Ureter (tissue), 1 donor: ENCODE measurements around the gene HAPSTR1. TPM values are rescaled to one million over a fixed set of nuclear protein-coding genes. Genes with fewer than 3 reads are reported as not detected.
A peak's percentile ranks its signal among the peaks of the same experiment; 100 is the strongest.
"Not testable (repeated sequence)": the region's sequence is repeated elsewhere in the genome, so short reads cannot be mapped to it uniquely, and the experiment has no call there.

ENCODE experiments used
- DNase-seq: peaks from one replicate; pipeline ENCODE4 v3.0.0-alpha.2; 2020; ENCODE audit warnings: low spot score
- total RNA-seq: library from RNA; stranded (reverse); gene quantifications from one replicate; pipeline ENCODE4 v1.2.4, GENCODE V29; 2023
- donor health status: DM: yes; HTN: yes; CAD: no.

The HAPSTR1 gene
- total RNA-seq, 1 donor from 2014 or later = 81.1 TPM

DNA sequence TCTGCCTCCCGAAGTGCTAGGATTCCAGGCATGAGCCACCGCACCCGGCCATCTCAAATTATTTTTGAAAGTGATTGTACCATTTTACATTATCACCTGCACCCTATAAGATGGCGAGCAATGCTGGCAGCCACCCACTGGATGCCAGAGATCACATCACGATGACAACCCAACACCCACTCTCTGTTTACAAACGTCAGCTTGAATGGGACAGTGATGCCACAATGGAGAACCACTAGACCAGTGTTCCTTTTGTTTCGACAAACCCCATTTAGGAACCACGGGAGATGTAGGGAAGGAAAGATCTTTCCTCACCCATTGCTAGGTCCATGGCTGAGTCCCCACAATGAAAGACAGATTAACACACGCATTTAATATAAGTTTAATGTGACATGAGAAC, 20.1 kb upstream of the HAPSTR1 start:
- DNase-seq = no peak

DNA sequence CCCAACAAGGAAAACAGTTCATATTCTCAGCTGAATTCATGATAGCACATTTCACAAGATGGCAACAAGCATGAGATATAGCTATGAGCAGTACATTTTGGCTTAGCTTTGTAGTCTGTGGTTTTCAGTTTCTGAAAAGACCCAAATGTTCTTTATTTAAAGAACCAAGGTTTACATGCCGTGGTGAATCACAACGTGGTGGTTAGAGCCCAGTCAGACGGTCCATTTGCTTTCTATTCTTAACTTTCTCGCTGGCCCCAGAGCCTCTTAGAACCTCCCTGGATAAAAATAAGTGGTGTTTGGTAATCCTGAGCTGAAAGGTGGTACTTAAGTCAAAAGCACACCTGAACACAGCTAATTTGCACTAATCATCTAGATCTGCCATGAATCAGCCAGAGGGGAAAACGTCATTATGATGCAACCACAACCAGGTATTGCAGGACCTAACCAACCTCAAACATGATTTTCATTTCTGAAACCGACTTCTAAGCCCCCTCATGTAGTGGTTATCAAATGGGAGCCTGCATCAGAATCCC, 18.6 kb upstream of the HAPSTR1 start:
- no peak for DNase-seq

DNA sequence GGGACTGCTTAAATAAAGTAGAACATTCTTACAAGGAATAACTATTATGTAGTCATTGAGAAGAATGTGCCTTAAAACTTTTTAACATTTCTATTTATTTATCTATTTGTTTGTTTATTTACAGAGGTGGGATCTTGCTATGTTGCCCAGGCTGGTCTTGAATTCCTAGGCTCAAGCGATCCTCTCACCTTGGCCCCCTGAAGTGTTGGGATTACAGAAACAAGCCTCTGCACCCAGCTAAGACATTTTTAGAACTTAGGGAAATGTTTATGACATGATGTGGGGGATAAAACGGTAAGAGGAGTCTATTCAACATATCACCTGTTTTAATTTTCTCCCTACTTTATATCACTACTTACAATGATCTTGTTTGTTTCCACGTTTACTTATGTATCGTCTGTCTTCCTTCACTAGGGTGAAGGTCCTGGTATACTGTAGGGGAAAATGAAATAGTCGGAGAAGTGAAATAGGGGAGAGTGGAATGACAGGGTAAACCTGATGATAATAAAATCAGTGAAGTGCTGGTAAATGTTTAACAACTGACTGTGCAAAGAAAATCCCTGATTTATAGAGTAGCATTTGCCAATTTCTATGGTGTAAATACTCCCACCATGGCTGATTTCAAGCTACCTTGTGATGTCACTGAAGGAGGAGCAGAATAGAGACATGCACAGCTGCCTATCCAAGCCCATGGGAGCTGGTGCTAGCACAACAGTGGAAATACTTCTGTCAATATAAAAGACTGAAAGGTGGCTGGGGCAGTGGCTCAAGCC, 16.0 kb upstream of the HAPSTR1 start:
- no peak for DNase-seq

DNA sequence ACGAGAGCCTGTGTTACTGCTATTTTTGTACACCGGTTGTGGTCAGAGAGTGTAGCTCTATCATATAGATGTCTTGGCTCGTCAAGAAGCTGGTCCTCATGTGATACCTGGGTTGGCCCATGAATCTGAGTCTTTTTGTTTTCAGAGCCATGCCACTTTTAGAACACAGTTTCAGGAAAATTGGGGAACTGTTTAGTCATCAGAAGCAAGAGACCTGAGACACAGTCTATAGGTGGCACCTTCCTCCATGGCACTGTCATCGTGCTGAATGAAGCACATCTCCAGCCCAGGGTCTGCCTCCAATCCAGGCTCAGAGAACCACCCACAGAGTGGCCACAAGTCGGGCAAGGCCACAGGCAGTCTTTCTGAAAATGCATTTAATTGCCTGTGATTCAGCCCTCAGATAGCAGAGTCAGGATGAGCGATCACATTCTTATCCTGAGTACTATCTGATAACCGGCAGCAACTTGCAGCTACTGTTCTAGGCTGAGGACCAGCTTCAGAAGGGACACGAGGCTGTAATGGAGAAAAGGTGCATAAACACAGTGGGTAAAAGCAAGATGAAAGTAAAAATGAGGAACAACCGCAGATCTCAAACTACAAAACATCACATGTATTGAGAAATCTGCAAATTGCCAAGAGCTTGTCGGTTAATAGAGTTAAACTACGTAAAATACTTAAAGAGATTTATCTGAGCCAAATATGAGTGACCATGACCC, 14.2 kb upstream of the HAPSTR1 start:
- no peak for DNase-seq

DNA sequence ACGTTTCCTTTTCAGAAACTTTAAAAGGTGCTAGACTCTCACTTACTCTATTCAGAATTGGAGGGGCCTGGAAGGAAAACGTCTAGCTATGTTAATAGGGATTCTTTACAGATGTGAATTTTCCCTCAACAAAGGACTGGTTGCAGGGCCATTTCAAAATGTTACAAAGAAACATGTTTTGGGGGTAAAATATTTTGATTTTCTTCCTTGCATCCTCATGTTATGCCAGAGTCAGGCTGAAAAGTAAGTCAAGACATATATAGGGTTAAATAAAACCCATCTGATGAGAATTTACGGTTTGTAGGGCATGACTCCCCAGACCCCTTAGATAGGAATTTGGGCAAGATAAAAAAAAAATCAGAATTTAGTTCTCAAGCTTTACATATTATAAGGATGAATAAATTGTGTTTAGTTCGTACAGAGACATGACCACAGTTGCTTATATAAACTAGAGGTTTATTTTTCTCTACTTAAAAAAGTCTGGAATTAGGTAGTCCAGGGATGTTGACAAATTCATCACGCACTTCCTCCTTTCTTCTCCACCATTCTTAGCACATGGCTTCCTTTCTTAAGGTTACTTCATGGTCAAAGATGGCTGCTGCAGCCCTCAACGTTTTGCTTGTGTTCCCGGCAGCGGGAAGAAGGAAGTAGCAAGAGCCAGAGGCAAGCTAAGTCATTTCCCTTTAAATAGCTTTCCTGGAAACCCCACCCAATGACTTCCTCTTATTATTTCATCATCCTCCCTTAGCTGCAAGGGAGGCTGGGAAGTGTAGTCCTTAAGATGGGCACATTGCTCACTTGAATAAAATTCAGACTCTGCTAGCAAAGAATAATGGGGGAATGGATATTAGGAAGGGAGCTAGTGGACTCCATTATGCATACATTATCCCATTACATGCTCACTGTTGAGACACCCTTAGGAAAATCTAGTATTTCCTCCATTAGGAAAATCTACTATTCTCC, 12.7 kb upstream of the HAPSTR1 start:
- not testable (repeated sequence) for DNase-seq

DNA sequence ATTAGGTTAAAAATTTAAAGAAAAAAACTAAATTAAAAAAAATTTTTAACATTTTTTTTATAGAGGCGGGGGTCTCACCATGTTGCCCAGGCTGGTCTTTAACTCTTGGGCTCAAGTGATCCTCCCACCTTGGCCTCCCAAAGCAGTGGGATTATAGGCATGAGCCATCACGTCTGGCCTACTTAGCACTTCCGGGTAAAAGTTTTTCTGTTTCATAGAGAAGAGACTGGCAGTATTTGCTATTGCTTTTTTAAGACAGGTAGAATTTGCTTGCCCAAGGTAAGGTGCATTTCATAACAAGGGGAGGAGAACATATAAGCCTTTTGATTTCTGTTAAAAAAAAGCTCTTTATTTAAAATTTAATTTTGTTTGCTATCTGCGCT, 12.0 kb upstream of the HAPSTR1 start:
- DNase-seq = no peak

DNA sequence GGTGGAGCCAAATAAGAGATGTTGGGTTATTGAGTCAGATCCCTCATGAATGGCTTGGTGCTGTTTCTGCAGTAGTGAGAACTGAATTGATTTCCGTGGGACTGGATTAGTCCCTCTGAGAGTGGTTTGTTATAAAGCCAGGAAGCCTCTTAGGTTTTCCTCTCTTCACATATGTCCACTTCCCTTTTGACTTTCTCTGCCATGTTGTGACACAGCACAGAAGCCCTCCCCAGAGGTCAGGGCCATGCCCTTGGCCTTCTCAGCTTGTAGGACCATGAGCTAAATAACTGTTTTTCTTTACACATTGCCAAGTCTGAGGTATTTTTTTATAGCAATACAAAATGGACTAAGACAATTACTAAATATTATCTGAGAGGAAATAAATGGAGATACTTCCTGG, 10.3 kb upstream of the HAPSTR1 start:
- DNase-seq = no peak

DNA sequence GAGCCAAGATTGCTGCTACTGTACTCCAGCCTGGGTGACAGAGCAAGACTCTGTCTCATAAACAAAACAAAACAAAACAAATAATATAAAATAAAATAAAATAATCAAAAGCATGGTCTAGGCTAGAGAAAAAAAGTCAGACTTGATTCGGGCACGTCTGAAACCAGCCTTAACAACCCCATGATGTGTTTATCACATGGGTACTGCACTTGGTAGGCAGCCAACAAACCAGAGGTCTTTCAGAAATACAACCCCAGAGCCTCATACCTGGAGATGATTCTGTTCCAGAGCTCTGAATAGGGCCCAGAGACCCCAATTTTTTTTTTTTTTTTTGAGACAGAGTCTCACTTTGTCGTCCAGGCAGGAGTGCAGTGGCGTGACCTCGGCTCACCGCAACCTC, 9.6 kb upstream of the HAPSTR1 start:
- DNase-seq = no peak

DNA sequence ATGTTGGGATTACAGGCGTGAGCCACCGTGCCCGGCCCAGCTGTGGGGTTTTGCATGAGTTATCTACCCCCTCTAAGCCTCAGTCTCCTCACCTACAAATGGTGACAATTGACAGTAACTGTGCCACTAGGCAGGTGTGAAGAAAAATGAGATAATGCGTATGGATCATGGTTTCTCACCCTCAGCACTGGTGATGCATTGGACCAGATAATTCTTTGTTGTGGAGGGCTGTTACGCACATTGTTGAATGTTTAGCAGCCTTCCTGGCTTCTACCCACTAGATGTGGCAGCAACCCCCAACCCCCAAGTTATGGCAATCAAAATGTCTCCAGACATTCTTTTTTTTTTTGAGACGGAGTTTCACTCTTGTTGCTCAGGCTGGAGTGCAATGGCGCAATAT, 9.0 kb upstream of the HAPSTR1 start:
- no peak for DNase-seq

DNA sequence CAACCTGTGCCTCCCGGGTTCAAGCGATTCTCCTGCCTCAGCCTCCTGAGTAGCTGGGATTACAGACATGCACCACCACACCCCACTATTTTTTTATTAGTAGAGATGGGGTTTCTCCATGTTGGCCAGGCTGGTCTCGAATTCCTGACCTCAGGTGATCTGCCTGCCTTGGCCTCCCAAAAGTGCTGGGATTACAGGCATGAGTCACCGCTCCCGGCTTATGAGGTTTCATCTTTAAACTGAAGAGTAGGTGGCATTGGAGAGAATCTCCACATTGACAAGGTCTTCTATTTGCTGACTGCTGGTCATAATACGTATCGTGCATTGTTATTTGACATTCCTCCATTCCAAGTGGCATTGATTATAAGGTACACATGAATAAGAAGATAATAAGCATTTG, 3.7 kb upstream of the HAPSTR1 start:
- DNase-seq = not testable (repeated sequence)

DNA sequence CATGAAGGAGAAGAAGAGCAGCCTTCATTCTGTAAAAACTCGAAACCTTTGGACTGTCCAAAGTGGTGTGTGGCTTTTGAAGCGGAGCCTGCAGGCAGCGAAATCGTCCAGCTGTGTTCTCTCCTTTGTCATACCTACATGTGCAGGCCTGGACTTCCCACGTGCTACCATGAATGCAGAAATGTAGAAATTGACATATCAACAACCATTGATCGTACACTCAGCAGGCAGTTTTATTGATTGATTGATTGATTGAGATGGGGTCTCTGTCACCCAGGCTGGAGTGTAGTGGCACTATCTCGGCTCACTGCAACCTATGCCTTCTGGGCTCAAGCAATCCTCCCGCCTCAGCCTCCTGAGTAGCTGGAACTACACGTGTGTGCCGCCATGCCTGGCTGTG, 2.6 kb upstream of the HAPSTR1 start:
- DNase-seq = no peak

DNA sequence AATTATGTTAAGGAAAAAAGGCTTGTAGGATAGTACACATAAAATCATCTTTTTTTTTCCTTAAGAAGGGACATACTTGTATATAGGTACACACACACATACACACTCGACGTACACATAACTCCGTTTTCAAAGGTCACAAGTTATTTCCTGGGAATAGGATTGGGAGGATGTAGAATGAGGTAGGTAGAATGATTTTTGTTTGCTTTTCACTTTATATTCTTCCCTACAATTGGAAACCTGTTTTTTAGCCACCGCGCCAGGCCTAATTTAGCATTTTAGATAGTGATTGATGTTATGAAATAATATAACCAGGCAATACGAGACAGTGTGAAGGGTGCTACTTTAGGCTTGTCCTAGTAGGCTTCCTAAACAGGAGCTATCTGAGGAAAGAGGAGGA, 1.8 kb upstream of the HAPSTR1 start:
- DNase-seq = no peak

DNA sequence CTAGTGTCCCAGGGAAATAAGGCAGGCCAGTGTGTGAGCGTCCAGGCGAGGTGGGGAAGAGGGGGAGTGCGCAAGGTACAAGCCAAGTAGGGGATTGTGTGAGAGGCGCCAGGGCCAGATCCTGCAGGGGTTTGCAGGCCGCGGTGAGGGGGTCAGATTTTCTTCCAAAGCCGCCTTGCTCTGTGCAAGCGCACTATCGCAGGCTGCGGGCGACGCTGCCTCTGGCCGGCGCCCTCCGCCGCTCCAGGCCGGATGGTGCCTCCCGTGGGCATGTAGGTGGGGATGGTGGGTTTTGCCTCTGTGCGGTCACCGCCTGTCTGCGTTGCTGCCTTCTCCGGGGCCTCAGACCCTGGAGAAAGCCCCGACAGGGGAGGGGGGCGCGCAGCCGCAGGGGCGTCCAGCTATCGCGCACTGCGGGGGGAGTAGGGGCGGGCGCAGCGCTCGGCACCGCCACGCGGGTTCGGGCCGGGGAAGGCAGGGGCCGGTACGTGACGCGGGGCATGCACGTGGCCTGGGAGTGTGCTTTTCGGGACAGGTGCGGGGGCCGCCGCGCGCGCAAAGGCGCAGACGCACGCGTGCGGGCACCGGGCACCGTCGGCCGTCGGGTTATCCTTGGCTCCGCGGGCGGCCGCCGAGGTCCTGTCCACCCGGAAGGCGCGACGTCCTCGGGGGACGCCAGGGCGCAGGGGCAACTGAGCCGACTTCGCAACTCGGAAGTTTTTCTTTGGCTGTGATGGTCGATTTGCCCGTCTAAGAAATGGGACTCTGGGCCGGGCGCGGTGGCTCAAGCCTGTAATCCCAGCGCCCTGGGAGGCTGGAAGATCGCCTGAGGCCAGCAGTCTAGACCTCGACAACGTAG, 1.1 kb upstream of the HAPSTR1 start:
- DNase-seq = peak; percentile 55

DNA sequence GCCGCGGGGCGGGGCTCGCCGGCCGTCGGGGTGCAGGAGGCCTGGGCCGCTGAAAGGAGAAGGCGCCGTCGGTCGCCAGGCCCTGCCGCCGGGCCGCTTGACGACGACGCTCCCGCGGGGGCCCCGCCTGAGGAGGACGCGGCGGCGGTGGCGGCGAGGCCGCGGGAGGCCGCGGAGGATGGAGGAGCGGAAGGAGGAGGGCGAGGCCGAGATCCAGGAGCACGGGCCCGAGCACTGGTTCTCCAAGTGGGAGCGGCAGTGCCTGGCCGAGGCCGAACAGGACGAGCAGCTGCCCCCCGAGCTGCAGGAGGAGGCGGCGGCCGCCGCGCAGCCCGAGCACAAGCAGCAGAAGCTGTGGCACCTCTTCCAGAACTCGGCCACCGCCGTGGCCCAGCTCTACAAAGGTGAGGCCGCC, 430 bp downstream of the HAPSTR1 start:
- DNase-seq = peak; percentile 52

DNA sequence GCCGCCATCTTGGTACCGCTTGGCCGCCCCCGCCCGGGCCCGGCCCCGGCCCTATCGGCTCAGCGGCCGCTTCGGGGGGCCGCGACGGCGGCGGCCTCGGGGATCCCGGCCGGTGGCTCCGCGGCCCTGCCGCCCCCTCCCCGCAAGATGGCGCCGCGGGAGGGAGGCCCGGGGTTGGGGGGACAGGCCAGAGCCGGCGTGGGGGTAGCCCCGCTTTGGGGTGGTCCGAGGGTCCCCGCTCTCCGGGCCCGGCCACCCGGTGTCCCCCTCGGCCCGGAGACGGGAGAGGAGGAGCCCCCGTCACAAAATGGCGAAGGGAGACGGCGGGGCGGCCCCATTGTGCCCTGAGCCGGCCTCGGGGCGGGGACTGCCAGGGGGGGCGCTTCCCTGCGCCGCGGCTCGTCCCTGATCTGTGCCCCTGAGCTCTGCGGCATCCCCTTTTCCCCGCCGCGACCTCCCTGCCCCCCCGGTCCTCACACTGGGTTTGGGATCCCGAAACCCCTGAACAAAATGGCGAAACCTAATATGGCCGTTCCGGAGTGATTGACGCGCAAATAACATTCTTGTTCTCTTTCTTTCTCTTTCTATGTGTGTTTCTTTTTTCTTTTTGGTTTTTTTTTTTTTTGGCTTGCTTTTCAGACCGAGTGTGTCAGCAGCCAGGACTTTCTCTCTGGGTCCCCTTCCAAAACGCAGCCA, 986 bp downstream of the HAPSTR1 start:
- DNase-seq = peak; percentile 55

DNA sequence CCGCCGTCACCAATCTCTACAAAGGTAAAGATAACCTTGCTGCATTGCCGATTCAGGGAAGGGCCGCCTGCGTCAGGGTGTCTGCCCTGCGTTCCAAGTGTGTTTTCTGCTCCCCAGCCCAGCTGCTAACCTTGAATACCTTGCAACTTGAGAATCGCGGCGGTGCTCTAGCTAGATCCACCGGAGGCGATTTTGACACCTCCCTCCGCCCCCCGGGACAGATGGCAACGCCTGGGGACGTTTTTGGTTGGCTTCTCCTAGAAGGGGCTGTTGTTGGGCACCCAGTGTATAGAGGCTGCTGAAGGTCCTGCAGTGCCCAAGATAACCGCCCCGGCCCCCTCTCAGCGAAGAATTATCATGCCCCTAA, 1.5 kb downstream of the HAPSTR1 start:
- peak; percentile 48 for DNase-seq

DNA sequence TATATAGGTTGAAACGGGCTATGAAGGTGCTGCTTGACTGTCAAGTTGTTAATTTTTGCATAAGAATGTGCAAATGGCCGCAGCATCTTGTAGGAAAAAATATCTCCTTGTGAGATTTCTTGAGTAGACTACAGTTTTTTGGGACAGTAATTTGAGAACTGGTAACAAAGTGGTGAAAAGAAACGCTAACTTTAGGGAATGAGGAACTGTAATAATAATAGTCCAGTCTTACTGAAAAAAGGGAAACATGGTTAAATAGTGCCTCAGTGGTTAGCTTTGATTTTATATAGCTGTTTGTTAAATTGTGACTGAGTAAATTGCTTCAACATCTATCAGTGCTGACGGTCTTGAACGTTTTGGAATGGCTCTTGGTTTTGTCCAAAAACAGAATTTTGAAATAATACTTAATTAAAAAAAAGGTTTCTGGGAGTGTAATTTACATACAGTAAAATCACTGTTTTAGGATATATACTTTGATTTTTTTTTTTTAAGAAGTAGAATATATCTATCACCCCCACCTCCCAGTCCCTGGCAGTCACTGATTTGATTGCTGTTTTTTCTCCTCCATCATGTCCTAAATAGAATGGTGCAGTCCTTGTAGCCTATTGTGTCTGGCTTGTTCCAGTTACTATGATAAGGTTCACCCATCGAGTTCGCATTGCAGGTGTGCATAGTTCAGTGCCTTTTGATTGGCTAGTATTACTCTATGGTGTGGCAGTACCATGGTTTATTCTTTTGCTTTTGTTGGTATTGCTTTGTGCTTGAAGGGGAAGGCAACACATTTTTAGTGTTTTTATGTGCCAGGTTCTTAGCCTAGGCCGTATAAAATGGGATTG, 2.8 kb downstream of the HAPSTR1 start:
- no peak for DNase-seq

DNA sequence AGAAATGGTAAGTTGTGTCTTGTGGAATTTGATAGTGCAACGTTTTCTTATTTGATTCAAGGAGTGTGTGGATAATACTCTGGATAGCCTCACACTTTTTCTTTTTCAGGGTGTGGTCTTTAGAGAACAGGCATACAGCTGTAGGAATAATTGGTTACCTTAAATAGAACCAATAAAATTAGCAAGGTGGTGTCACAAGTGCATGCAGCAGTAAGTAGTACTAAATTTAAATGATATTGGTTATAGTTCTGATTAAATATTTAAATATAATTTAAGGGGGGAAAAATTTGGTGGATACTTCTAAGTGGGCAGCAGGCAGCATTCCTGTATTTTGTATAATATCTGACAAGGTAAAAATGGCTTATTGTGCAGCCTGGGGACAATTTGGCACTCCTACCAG, 3.7 kb downstream of the HAPSTR1 start:
- no peak for DNase-seq

DNA sequence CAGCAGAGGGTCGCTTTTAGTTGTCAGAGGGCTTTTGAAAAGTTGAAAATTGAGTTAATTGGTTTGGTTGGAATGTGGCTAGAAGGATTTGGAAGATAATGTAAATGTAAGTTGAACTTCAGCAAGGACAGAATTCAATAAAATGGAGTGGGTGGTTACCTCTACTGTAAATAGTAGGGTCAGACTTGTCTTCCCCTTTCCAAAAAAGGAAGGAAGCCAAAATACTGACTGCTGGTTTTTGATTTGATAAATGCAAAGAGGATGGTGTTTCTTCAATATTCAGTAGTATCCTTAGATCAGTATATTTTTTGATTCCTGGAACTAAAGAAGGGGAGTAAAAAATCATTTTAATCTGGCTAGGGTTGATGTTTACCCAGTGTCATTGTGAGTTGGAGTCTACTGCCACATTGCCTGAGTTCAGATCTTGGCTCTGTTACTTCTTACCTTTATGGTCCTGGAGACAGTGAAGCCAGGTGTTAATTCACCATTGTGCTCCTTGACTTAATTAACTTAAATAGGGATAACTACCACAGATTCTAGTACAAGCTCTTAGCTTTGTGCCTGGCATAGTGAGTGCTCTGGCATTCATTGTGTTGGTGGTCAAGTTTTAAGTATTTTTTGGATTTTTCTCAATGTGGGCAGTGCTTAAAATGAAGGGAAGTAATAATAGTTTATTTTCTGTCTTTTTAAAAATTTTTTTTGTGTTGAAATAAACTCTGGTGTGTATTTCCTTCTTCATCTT, 4.4 kb downstream of the HAPSTR1 start:
- no peak for DNase-seq
